ENCODE measurements around the gene PBLD. TPM values are rescaled to one million over a fixed set of nuclear protein-coding genes. Genes with fewer than 3 reads are reported as not detected.

The PBLD gene
- polyA plus RNA-seq, 3 donors: 1.5 to 3.4 (median 2.5) TPM

- peaks cover 24% of the 10 kb centered on the region for H3K4me1 Mint-ChIP-seq
- peaks cover 25 to 26% of the 10 kb centered on the region in 2 donors for H3K4me1 ChIP-seq (ENCODE audit: control insufficient read depth in 1 of 2, insufficient read depth in 2 of 2, low read length in 2 of 2)
- peaks cover 0 to 2% of the 10 kb centered on the region in 2 donors for H3K36me3 Mint-ChIP-seq
- intact Hi-C loops (cut with micrococcal nuclease): loop anchor here (5.0 kb wide), 1 partner anchor 92 kb away; no protein-coding TSS in a partner anchor
- no peak overlapping the region for H2AFZ ChIP-seq (ENCODE audit: insufficient read depth, low read depth, low read length, poor library complexity, severe bottlenecking)
- no peak for DNase-seq
- no peak overlapping the region for H3K9ac ChIP-seq (ENCODE audit: insufficient read depth, low read length, poor library complexity, severe bottlenecking)
- no peaks in the 10 kb centered on the region for H4K20me1 ChIP-seq (ENCODE audit: insufficient read depth, low read length)
- no peak overlapping the region for H3K4me3 Mint-ChIP-seq
- 100% methylated on average over 4 of the region's 7 CpGs for WGBS (ENCODE audit: insufficient coverage)
- no peak overlapping the region for H3K4me2 ChIP-seq (replicated peaks; ENCODE audit: extremely low read depth, low read length, poor library complexity, severe bottlenecking)
- no peaks in the 10 kb centered on the region for H3K36me3 ChIP-seq (replicated peaks in 1 of 2; ENCODE audit: control insufficient read depth in 1 of 2, insufficient read depth in 2 of 2, low read length in 2 of 2)
- peaks cover 0 to 2% (median 0%) of the 10 kb centered on the region in 3 donors for H3K27me3 Mint-ChIP-seq (ENCODE audit: low read depth in 3 of 3)
- no peaks in the 10 kb centered on the region for H3K79me2 ChIP-seq (ENCODE audit: insufficient read depth, low read length)
- H3K9me3 Mint-ChIP-seq: no peaks in the 10 kb centered on the region
- no peak overlapping the region for H3K4me3 ChIP-seq (replicated peaks in 1 of 3; ENCODE audit: low read depth in 2 of 3, low read length in 3 of 3)
- no peaks in the 10 kb centered on the region for H3K9me3 ChIP-seq (replicated peaks in 1 of 2; ENCODE audit: control insufficient read depth in 1 of 2, insufficient read depth in 1 of 2, low read length in 2 of 2)
- TF ChIP-seq, protein P1, sequence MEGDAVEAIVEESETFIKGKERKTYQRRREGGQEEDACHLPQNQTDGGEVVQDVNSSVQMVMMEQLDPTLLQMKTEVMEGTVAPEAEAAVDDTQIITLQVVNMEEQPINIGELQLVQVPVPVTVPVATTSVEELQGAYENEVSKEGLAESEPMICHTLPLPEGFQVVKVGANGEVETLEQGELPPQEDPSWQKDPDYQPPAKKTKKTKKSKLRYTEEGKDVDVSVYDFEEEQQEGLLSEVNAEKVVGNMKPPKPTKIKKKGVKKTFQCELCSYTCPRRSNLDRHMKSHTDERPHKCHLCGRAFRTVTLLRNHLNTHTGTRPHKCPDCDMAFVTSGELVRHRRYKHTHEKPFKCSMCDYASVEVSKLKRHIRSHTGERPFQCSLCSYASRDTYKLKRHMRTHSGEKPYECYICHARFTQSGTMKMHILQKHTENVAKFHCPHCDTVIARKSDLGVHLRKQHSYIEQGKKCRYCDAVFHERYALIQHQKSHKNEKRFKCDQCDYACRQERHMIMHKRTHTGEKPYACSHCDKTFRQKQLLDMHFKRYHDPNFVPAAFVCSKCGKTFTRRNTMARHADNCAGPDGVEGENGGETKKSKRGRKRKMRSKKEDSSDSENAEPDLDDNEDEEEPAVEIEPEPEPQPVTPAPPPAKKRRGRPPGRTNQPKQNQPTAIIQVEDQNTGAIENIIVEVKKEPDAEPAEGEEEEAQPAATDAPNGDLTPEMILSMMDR (IDR thresholded peaks at IDR 0.05): no peak
- no peak overlapping the region for H3K27ac ChIP-seq (ENCODE audit: low read depth in 1 of 2, low read length in 2 of 2)
- no peak overlapping the region for H3K27ac Mint-ChIP-seq
- H3K27me3 ChIP-seq (ENCODE audit: control insufficient read depth in 2 of 2, insufficient read depth in 2 of 2, low read length in 2 of 2): no peaks in the 10 kb centered on the region
Observed at GRCh38 chr10:68303849-68304412, 28.8 kb downstream of the PBLD start.

DNA sequence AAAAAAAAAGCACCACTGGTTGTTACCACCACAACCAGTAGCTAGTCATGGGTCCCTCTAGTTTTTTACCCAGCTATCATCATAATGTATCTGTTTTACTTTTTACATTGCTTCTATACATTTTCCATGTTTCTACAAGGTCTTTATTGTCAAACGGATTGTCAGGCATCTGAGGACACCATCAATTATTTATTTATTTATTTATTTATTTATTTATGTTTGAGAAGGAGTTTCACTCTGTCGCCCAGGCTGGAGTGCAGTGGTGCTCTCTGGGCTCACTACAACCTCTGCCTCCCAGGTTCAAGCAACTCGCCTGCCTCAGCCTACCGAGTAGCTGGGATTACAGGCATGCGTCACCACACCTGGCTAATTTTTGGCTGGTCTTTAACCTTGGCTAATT is 29.9 kb downstream of the PBLD start:
- TF ChIP-seq, protein P1 (IDR thresholded peaks at IDR 0.05): no peak
- H3K36me3 ChIP-seq (replicated peaks in 1 of 2; ENCODE audit: control insufficient read depth in 1 of 2, insufficient read depth in 2 of 2, low read length in 2 of 2): no peaks in the 10 kb centered on the region
- no peak overlapping the region for H3K27ac ChIP-seq (ENCODE audit: low read depth in 1 of 2, low read length in 2 of 2)
- Mint-ChIP-seq H3K36me3 (peaks cover 0 to 2% of the 10 kb centered on the region in 2 donors), H3K9me3 (no peaks in the 10 kb centered on the region), H3K4me3 (no peak overlapping the region), H3K27me3 (ENCODE audit: low read depth in 3 of 3) (peaks cover 0 to 2% (median 0%) of the 10 kb centered on the region in 3 donors), H3K27ac (no peak overlapping the region), H3K4me1 (peaks cover 24% of the 10 kb centered on the region)
- no peak overlapping the region for H3K9ac ChIP-seq (ENCODE audit: insufficient read depth, low read length, poor library complexity, severe bottlenecking)
- no peak overlapping the region for H3K4me3 ChIP-seq (replicated peaks in 1 of 3; ENCODE audit: low read depth in 2 of 3, low read length in 3 of 3)
- H2AFZ ChIP-seq (ENCODE audit: insufficient read depth, low read depth, low read length, poor library complexity, severe bottlenecking): no peak overlapping the region
- intact Hi-C loops (cut with micrococcal nuclease): loop anchor here (5.0 kb wide), 1 partner anchor 91 kb away; no protein-coding TSS in a partner anchor
- no peak overlapping the region for H3K4me2 ChIP-seq (replicated peaks; ENCODE audit: extremely low read depth, low read length, poor library complexity, severe bottlenecking)
- no peaks in the 10 kb centered on the region for H3K79me2 ChIP-seq (ENCODE audit: insufficient read depth, low read length)
- H4K20me1 ChIP-seq (ENCODE audit: insufficient read depth, low read length): no peaks in the 10 kb centered on the region
- no peak for DNase-seq
- H3K4me1 ChIP-seq (ENCODE audit: control insufficient read depth in 1 of 2, insufficient read depth in 2 of 2, low read length in 2 of 2): peaks cover 25 to 26% of the 10 kb centered on the region in 2 donors
- H3K9me3 ChIP-seq (replicated peaks in 1 of 2; ENCODE audit: control insufficient read depth in 1 of 2, insufficient read depth in 1 of 2, low read length in 2 of 2): no peaks in the 10 kb centered on the region
- WGBS (ENCODE audit: insufficient coverage): 100% methylated on average over 3 of the region's 5 CpGs
- no peaks in the 10 kb centered on the region for H3K27me3 ChIP-seq (ENCODE audit: control insufficient read depth in 2 of 2, insufficient read depth in 2 of 2, low read length in 2 of 2)
